Activated CD4-positive, alpha-beta memory T cell treated with anti-CD3 and anti-CD28 coated beads for 36 hours (primary cell): Measurements from ENCODE around the gene MAP3K5. TPM values are rescaled to one million over a fixed set of nuclear protein-coding genes. Genes with fewer than 3 reads are reported as not detected.
"Not testable (repeated sequence)": the region's sequence is repeated elsewhere in the genome, so short reads cannot be mapped to it uniquely, and the experiment has no call there.

Source experiments
- CTCF ChIA-PET: fragments of 350-600 bp; sonication (Branson Sonifier 250); formaldehyde crosslinking; loops from one replicate; lab custom pipeline; 2021; ENCODE audit warnings: antibody characterized with exemption, inconsistent platforms; lab: Charles Lee
- POLR2A ChIA-PET: fragments of 350-600 bp; sonication (Branson Sonifier 250); formaldehyde crosslinking; loops from one replicate; lab custom pipeline; 2021; ENCODE audit warnings: antibody characterized with exemption; lab: Charles Lee
- DNase-seq: peaks from one replicate; pipeline ENCODE4 v3.0.0-alpha.2; 2020
- H3K27ac Mint-ChIP-seq: one replicate; pipeline ENCODE4 v1.8.0; 2021; ENCODE audit warnings: mixed read lengths
- H3K27me3 Mint-ChIP-seq: one replicate; pipeline ENCODE4 v1.8.0; 2021; ENCODE audit warnings: mixed read lengths
- H3K36me3 Mint-ChIP-seq: one replicate; pipeline ENCODE4 v1.8.0; 2021; ENCODE audit warnings: mixed read lengths
- H3K4me1 Mint-ChIP-seq: one replicate; pipeline ENCODE4 v1.8.0; 2021; ENCODE audit warnings: low read depth, mixed read lengths
- H3K4me3 Mint-ChIP-seq: one replicate; pipeline ENCODE4 v1.8.0; 2021; ENCODE audit warnings: mild to moderate bottlenecking, mixed read lengths
- H3K9me3 Mint-ChIP-seq: one replicate; pipeline ENCODE4 v1.8.0; 2021; ENCODE audit warnings: mixed read lengths
- intact Hi-C: fragments of 100-400 bp; cut with micrococcal nuclease; formaldehyde crosslinking; loops from one replicate; pipeline ENCODE4 v1.15.1; 2023
- total RNA-seq, 2 experiments: library from RNA; stranded (reverse); gene quantifications; one replicate each; pipeline ENCODE4 v1.2.3, GENCODE V29; 2021

The MAP3K5 gene
- total RNA-seq, 2 experiments from 2014 or later = 13.2 to 13.8 TPM

GRCh38 chr6:136695412-136695811 lies 96.9 kb downstream of the MAP3K5 start:
- Mint-ChIP-seq H3K36me3 (peaks cover 16% of the 10 kb centered on the region), H3K9me3 (no peaks in the 10 kb centered on the region), H3K27ac (no peak overlapping the region), H3K27me3 (no peaks in the 10 kb centered on the region), H3K4me1 (peaks cover 10% of the 10 kb centered on the region), H3K4me3 (no peak overlapping the region)
- CTCF ChIA-PET = no interaction called here
- POLR2A ChIA-PET = no interaction called here
- intact Hi-C loops = no loop called here
- DNase-seq = no peak

GRCh38 chr6:136693090-136693489 lies 99.2 kb downstream of the MAP3K5 start:
- H3K27ac Mint-ChIP-seq = no peak overlapping the region
- DNase-seq = no peak
- H3K9me3 Mint-ChIP-seq = peaks cover under 1% of the 10 kb centered on the region
- H3K4me1 Mint-ChIP-seq = no peaks in the 10 kb centered on the region
- no peak overlapping the region for H3K4me3 Mint-ChIP-seq
- peaks cover 20% of the 10 kb centered on the region for H3K36me3 Mint-ChIP-seq
- CTCF ChIA-PET = interaction anchor here (0.7 to 1.7 kb wide), 2 partner anchors 99 to 109 kb away, joined by 3 to 7 read pairs; partner anchors contain the start of gene MAP3K5
- intact Hi-C loops = no loop called here
- no peaks in the 10 kb centered on the region for H3K27me3 Mint-ChIP-seq
- POLR2A ChIA-PET = no interaction called here

- H3K9me3 Mint-ChIP-seq, H3K27me3 Mint-ChIP-seq, H3K4me3 Mint-ChIP-seq, DNase-seq, H3K4me1 Mint-ChIP-seq, CTCF ChIA-PET, intact Hi-C loops, POLR2A ChIA-PET, H3K27ac Mint-ChIP-seq: not testable (repeated sequence)
- H3K36me3 Mint-ChIP-seq = peaks cover 21% of the 10 kb centered on the region
Observed at GRCh38 chr6:136687894-136688293, 104.4 kb downstream of the MAP3K5 start.

DNA sequence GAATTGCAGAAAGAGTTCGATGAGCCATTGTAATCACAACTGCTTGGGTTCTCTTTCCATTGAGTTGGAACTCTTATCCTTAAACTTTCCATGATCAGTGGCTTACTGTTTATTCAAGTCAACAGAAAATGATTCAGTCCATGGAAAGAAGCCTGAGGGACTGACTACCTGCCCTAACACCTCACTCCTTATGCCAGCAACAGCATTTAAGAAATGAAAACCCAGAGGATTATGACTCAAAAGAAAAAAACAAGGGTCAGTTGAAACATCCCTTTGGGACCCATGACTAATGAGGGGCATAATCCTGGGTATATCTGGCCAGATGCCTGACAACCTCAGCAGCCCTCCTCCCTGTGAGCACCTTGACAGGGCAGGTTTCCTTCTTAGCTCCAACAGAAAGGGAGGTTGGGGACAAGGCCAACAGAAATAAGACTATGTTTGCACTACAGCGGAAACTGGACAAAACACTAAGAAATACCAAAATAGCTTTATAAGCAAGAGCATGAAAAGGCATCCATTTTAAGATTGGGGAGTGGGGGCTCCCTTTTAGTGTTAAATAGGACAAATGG lies 106.7 kb downstream of the MAP3K5 start:
- DNase-seq = no peak
- Mint-ChIP-seq H3K27ac (no peak overlapping the region), H3K4me1 (peaks cover 4% of the 10 kb centered on the region), H3K4me3 (no peak overlapping the region), H3K36me3 (peaks cover 14% of the 10 kb centered on the region), H3K9me3 (peaks cover 10% of the 10 kb centered on the region), H3K27me3 (no peaks in the 10 kb centered on the region)
- intact Hi-C loops = no loop called here
- CTCF ChIA-PET = no interaction called here
- POLR2A ChIA-PET = no interaction called here

DNA sequence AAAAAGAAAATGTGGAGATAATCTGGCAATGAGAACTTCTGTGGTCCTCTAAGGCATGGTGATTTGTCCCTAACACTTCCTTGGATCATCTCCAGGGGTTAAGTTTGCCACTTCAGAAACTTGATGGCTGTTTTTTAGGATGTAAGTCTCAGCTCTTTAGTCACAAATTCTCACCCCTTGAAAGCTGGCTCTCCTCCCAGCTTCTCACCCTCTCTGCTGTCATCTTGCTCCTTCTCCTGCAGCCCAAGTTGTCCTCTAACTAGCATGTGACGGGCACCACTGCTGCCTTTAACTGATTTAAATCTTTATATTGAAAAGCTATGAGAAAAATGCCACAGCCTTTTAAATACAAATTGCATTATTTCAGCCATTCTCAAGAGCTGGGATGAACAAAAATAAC lies 107.8 kb downstream of the MAP3K5 start:
- peaks cover 14% of the 10 kb centered on the region for H3K36me3 Mint-ChIP-seq
- POLR2A ChIA-PET = no interaction called here
- peaks cover 10% of the 10 kb centered on the region for H3K9me3 Mint-ChIP-seq

DNA sequence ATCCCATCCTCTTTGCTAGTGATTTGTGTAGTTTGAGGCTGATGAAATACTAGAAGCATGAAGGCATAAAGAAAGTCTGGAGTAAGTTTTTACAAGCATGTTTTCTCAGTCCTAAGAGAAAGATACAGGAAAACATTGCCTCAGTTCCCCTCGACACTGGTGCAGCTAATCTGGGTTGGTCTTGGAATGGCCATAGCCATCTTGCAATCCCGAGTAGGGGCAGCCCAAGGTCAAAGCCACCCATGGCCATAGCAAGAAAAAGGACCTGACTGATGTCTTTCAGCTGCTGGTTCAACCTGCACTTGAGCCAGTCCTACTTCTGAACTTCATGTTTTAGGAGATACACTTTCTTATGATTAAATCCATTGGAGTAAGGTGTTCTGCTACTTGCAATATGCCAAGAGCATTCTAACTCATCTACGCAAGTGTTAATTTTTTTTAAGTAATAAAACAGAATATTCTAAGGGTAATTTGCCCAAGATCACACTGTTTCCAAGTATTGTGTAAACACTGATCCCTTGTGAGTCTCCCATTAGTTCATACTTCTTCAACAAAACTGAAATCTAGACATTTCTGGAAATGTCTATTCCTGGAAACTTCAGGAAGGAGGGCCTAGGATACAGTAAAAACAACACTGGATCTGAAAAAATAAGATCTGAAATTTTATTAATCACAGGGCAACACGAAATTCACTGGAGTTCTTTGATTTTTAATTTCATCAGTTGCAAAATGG lies 108.9 kb downstream of the MAP3K5 start:
- intact Hi-C loops = no loop called here
- CTCF ChIA-PET = interaction anchor here (1.0 to 1.1 kb wide), 2 partner anchors 39 to 109 kb away, joined by 3 read pairs; partner anchors contain the start of gene MAP3K5
- H3K4me3 Mint-ChIP-seq = no peak overlapping the region
- no peak for DNase-seq
- H3K4me1 Mint-ChIP-seq = peaks cover 4% of the 10 kb centered on the region
- H3K36me3 Mint-ChIP-seq = peaks cover 11% of the 10 kb centered on the region
- no peaks in the 10 kb centered on the region for H3K27me3 Mint-ChIP-seq
- POLR2A ChIA-PET = no interaction called here
- no peak overlapping the region for H3K27ac Mint-ChIP-seq
- peaks cover 10% of the 10 kb centered on the region for H3K9me3 Mint-ChIP-seq

More for the DNA sequence above, 107.8 kb downstream of the MAP3K5 start:
- intact Hi-C loops = no loop called here
- H3K4me1 Mint-ChIP-seq = peaks cover 4% of the 10 kb centered on the region
- no peak for DNase-seq
- no peaks in the 10 kb centered on the region for H3K27me3 Mint-ChIP-seq
- no peak overlapping the region for H3K27ac Mint-ChIP-seq
- CTCF ChIA-PET = interaction anchor here (1.0 to 1.2 kb wide), 2 partner anchors 40 to 108 kb away, joined by 3 to 4 read pairs; partner anchors contain the start of gene MAP3K5
- H3K4me3 Mint-ChIP-seq = no peak overlapping the region

DNA sequence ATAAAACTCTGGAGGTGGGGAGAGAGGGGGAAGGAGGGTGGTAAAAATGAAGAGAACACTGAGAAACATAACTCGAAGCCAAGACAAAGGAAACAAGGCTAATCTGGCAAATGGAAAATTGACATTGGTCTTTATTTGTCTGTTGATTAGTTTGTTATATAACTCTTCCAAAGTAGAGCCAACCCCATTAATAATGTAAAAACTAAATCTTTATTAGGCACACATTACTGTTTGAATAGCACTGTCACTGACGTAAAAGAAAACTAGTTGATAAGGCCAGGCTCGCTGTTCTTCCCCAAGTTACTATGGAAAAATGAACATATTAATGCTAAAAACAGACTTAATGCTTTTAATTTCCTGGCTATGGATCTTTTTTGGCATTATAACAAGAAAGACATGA lies 110.0 kb downstream of the MAP3K5 start:
- peaks cover 4% of the 10 kb centered on the region for H3K4me1 Mint-ChIP-seq
- peaks cover 5% of the 10 kb centered on the region for H3K36me3 Mint-ChIP-seq
- ChIA-PET CTCF (interaction anchor here (1.1 kb wide), 1 partner anchor 38 kb away, joined by 5 read pairs; no protein-coding TSS in a partner anchor), POLR2A (no interaction called here)
- H3K27ac Mint-ChIP-seq = no peak overlapping the region
- H3K9me3 Mint-ChIP-seq = peaks cover 1% of the 10 kb centered on the region
- DNase-seq = no peak
- H3K27me3 Mint-ChIP-seq = no peaks in the 10 kb centered on the region
- intact Hi-C loops = no loop called here
- no peak overlapping the region for H3K4me3 Mint-ChIP-seq

- H3K36me3 Mint-ChIP-seq = peaks cover 11% of the 10 kb centered on the region
- POLR2A ChIA-PET = no interaction called here
Observed at GRCh38 chr6:136677822-136678221, 114.5 kb downstream of the MAP3K5 start.

DNA sequence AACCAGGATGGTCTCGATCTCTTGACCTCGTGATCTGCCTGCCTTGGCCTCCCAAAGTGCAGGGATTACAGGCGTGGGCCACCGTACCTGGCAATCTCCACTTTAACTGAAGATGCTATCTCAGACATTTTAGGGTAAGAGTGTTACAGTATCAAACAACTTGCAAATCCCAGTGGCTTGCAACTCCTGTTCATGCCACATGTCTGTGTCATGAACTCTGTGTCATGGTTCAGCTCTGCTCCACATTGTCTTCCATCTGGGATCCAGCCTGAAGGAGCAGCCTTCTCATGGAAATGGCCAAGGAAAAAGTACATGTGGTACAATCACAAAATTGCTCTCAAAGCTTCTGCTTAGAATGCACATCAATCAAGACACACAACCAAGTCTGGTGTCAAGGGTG lies 114.9 kb downstream of the MAP3K5 start:
- Mint-ChIP-seq H3K4me3 (no peak overlapping the region), H3K9me3 (peaks cover 4% of the 10 kb centered on the region), H3K36me3 (peaks cover 11% of the 10 kb centered on the region), H3K4me1 (no peaks in the 10 kb centered on the region), H3K27ac (no peak overlapping the region), H3K27me3 (no peaks in the 10 kb centered on the region)
- DNase-seq = no peak
- ChIA-PET POLR2A (no interaction called here), CTCF (interaction anchor here (0.6 to 1.9 kb wide), 2 partner anchors 115 to 1319 kb away, joined by 3 to 7 read pairs; partner anchors contain the start of gene MAP3K5)
- intact Hi-C loops = no loop called here

More at GRCh38 chr6:136677822-136678221, 114.5 kb downstream of the MAP3K5 start:
- Mint-ChIP-seq H3K27me3 (no peaks in the 10 kb centered on the region), H3K4me1 (no peaks in the 10 kb centered on the region), H3K27ac (no peak overlapping the region), H3K9me3 (peaks cover 4% of the 10 kb centered on the region), H3K4me3 (no peak overlapping the region)
- CTCF ChIA-PET = interaction anchor here (0.6 to 1.9 kb wide), 3 partner anchors 34 to 1318 kb away, joined by 3 to 7 read pairs (median 4); partner anchors contain the start of gene MAP3K5
- no peak for DNase-seq
- intact Hi-C loops = no loop called here

DNA sequence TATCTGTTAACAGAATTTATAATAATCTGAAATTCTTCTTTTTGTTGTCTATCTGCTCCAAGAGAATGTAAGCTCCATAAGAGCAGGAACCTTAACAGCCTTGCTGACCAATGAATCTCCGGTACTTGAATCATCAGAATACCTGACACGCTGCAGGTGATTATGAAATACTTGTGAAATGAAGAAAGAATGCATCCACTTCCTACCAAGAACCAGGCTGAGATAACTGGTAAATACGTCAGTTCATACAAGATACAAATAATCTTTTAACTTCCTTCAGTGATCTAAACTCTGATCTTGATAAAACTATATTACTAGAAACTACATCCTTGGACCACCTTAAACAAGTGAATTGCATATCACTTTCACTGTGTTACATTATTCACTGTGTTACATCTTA lies 116.2 kb downstream of the MAP3K5 start:
- Mint-ChIP-seq H3K9me3 (peaks cover 4% of the 10 kb centered on the region), H3K27me3 (no peaks in the 10 kb centered on the region), H3K4me1 (peaks cover 2% of the 10 kb centered on the region), H3K27ac (no peak overlapping the region), H3K36me3 (peaks cover 15% of the 10 kb centered on the region), H3K4me3 (no peak overlapping the region)
- intact Hi-C loops = no loop called here
- CTCF ChIA-PET = interaction anchor here (0.7 to 1.3 kb wide), 3 partner anchors 32 to 253 kb away, joined by 3 to 4 read pairs (median 4); partner anchors contain the start of gene MAP3K5
- DNase-seq = no peak
- POLR2A ChIA-PET = no interaction called here

DNA sequence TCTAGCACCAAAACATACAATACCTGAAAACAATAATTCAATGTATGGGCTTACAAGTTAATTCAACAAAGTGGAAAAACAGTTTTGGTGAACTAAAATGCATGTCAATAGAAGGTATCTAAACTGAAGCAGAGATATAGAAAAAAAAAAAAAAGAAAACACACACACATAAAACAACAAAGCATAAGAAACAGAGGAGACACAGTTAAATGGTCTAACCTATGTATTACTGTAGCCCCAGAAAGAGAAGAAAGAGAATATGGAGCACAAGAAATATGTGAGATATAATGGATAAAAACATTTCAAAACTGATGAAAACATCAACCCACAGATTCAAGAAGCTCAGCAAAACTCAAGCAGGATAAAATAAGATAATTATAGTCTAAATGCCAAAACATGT lies 118.7 kb downstream of the MAP3K5 start:
- Mint-ChIP-seq H3K9me3 (peaks cover 4% of the 10 kb centered on the region), H3K27ac (no peak overlapping the region), H3K27me3 (no peaks in the 10 kb centered on the region), H3K36me3 (peaks cover 21% of the 10 kb centered on the region), H3K4me1 (peaks cover 2% of the 10 kb centered on the region), H3K4me3 (no peak overlapping the region)
- CTCF ChIA-PET = no interaction called here
- DNase-seq = no peak
- intact Hi-C loops = no loop called here
- POLR2A ChIA-PET = no interaction called here

DNA sequence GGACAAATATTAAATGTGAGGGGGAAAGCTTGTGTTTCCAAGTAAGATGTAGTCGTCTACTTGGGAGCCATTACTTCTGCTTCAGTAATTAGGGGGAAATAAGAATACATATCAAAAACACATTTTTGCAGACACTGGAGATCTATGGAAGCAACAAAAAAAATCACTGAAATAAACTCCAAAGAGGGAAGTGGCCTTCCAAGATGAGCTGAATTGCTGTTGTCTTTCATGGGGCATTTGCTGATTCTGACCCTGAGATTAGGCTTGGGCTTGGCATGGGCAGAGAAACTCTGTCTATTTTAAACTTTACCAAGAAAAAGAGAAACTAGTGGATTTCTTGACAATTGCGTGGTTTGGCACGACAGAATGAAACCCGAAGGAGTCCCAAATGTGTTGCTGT lies 120.1 kb downstream of the MAP3K5 start:
- no peak overlapping the region for H3K4me3 Mint-ChIP-seq
- intact Hi-C loops = no loop called here
- peaks cover 4% of the 10 kb centered on the region for H3K9me3 Mint-ChIP-seq
- ChIA-PET CTCF (interaction anchor here (2.0 kb wide), 1 partner anchor 27 kb away, joined by 6 read pairs; no protein-coding TSS in a partner anchor), POLR2A (no interaction called here)
- H3K4me1 Mint-ChIP-seq = peaks cover 2% of the 10 kb centered on the region
- no peaks in the 10 kb centered on the region for H3K27me3 Mint-ChIP-seq
- DNase-seq = no peak
- peaks cover 18% of the 10 kb centered on the region for H3K36me3 Mint-ChIP-seq
- no peak overlapping the region for H3K27ac Mint-ChIP-seq
